Muscle of leg (tissue), 11 donors: Measurements from ENCODE around the gene PPP1R13B. TPM values are rescaled to one million over a fixed set of nuclear protein-coding genes. Genes with fewer than 3 reads are reported as not detected.

Source experiments
- DNase-seq: peaks from one replicate; pipeline ENCODE4 v3.0.0; 2013
- H3K27ac ChIP-seq: one replicate; pipeline ENCODE4 v1.5.1; 2013; ENCODE audit warnings: mild to moderate bottlenecking, low read length, control low read depth
- H3K27me3 ChIP-seq: one replicate; pipeline ENCODE4 v1.6.1; 2013; ENCODE audit warnings: low read length; ENCODE audit not compliant: control insufficient read depth, insufficient read depth
- H3K36me3 ChIP-seq: one replicate; pipeline ENCODE4 v1.6.1; 2013; ENCODE audit warnings: low read length; ENCODE audit not compliant: control insufficient read depth, insufficient read depth
- H3K4me1 ChIP-seq: one replicate; pipeline ENCODE4 v1.6.1; 2013; ENCODE audit warnings: low read length; ENCODE audit not compliant: control insufficient read depth, insufficient read depth
- H3K4me3 ChIP-seq: one replicate; pipeline ENCODE4 v1.5.1; 2013; ENCODE audit warnings: low read length, control low read depth
- H3K9me3 ChIP-seq: replicated peaks from 2 replicates; pipeline ENCODE4 v1.6.1; 2013; ENCODE audit warnings: low read depth, low read length; ENCODE audit not compliant: control insufficient read depth
- WGBS: methylation state at CpG from one replicate; pipeline ENCODE4 v1.1.5; 2013; ENCODE audit warnings: missing lambda C conversion rate; ENCODE audit not compliant: insufficient coverage; 5-methylcytosine and 5-hydroxymethylcytosine counted together
- polyA plus RNA-seq, 8 donors: library from polyadenylated mRNA; unstranded; fragments of 120-200 nt; gene quantifications; one replicate each; pipeline versions ENCODE4 v1.2.1 to v1.2.3, GENCODE V29; 2013; ENCODE audit warnings: inconsistent platforms in 1 of 8, low replicate concordance in 1 of 8; ENCODE audit not compliant: insufficient read length in 8 of 8, insufficient read depth in 1 of 8
- total RNA-seq: library from RNA; stranded (reverse); fragments of 120-200 nt; gene quantifications from one replicate; pipeline ENCODE4 v1.2.4, GENCODE V29; 2013

PPP1R13B gene
- total and polyA plus RNA-seq, 9 donors: 6.2 to 13.6 (median 9.1) TPM

- no peaks in the 10 kb centered on the region for H3K9me3 ChIP-seq
- peak; percentile 38 for DNase-seq
- H3K27me3 ChIP-seq: peaks cover 2% of the 10 kb centered on the region
- H3K27ac ChIP-seq: peak overlapping the region; percentile 67
- no peak overlapping the region for H3K4me3 ChIP-seq
- peaks cover 46% of the 10 kb centered on the region for H3K4me1 ChIP-seq
- WGBS: 62% methylated on average over 26 of the region's 31 CpGs
- H3K36me3 ChIP-seq: no peaks in the 10 kb centered on the region
Observed at GRCh38 chr14:103881268-103882201, 34.2 kb upstream of the PPP1R13B start.

- H3K36me3 ChIP-seq: no peaks in the 10 kb centered on the region
- no peaks in the 10 kb centered on the region for H3K9me3 ChIP-seq
- peaks cover 41% of the 10 kb centered on the region for H3K4me1 ChIP-seq
- WGBS: 14% methylated on average over 19 of the region's 23 CpGs
- peak; percentile 71 for DNase-seq
- no peak overlapping the region for H3K4me3 ChIP-seq
- H3K27ac ChIP-seq: peak overlapping the region; percentile 67
- peaks cover 2% of the 10 kb centered on the region for H3K27me3 ChIP-seq
Observed at GRCh38 chr14:103880348-103881267, 33.2 kb upstream of the PPP1R13B start.

- WGBS: 37% methylated on average over 30 of the region's 34 CpGs
- Histone ChIP-seq H3K36me3 (no peaks in the 10 kb centered on the region), H3K27me3 (peaks cover 1% of the 10 kb centered on the region), H3K4me3 (no peak overlapping the region), H3K9me3 (no peaks in the 10 kb centered on the region), H3K27ac (peak overlapping the region; percentile 67), H3K4me1 (peaks cover 41% of the 10 kb centered on the region)
- peak; percentile 37 for DNase-seq
Observed at GRCh38 chr14:103879570-103880347, 32.4 kb upstream of the PPP1R13B start.

- Histone ChIP-seq H3K4me3 (no peak overlapping the region), H3K4me1 (peaks cover 41% of the 10 kb centered on the region), H3K27ac (no peak overlapping the region), H3K27me3 (no peaks in the 10 kb centered on the region), H3K9me3 (no peaks in the 10 kb centered on the region), H3K36me3 (no peaks in the 10 kb centered on the region)
- DNase-seq: no peak
- 85% methylated on average over 15 of the region's 16 CpGs for WGBS
Observed at GRCh38 chr14:103879118-103879569, 31.8 kb upstream of the PPP1R13B start.

GRCh38 chr14:103878180-103878579 is 30.8 kb upstream of the PPP1R13B start:
- Histone ChIP-seq H3K4me1 (peaks cover 41% of the 10 kb centered on the region), H3K36me3 (no peaks in the 10 kb centered on the region), H3K27me3 (no peaks in the 10 kb centered on the region), H3K27ac (no peak overlapping the region), H3K9me3 (no peaks in the 10 kb centered on the region), H3K4me3 (no peak overlapping the region)
- no peak for DNase-seq
- 84% methylated on average over 7 of the region's 11 CpGs for WGBS

- H3K36me3 ChIP-seq: no peaks in the 10 kb centered on the region
- 88% methylated on average over 5 of the region's 5 CpGs for WGBS
- no peak for DNase-seq
- no peak overlapping the region for H3K27ac ChIP-seq
- peaks cover 23% of the 10 kb centered on the region for H3K4me1 ChIP-seq
- H3K27me3 ChIP-seq: no peaks in the 10 kb centered on the region
- H3K4me3 ChIP-seq: no peak overlapping the region
- H3K9me3 ChIP-seq: no peaks in the 10 kb centered on the region
Observed at GRCh38 chr14:103875010-103875409, 27.6 kb upstream of the PPP1R13B start.

- no peak for DNase-seq
- 92% methylated on average over 4 of the region's 12 CpGs for WGBS
- no peak overlapping the region for H3K27ac ChIP-seq
Observed at GRCh38 chr14:103872481-103873113, 25.2 kb upstream of the PPP1R13B start.

GRCh38 chr14:103871596-103872480 is 24.5 kb upstream of the PPP1R13B start:
- H3K4me1 ChIP-seq: peaks cover 18% of the 10 kb centered on the region
- H3K27ac ChIP-seq: no peak overlapping the region
- no peaks in the 10 kb centered on the region for H3K36me3 ChIP-seq
- WGBS: 15% methylated on average over 49 of the region's 53 CpGs
- H3K27me3 ChIP-seq: no peaks in the 10 kb centered on the region
- DNase-seq: peak; percentile 50
- no peaks in the 10 kb centered on the region for H3K9me3 ChIP-seq
- peak overlapping the region; percentile 22 for H3K4me3 ChIP-seq

More at GRCh38 chr14:103872481-103873113, 25.2 kb upstream of the PPP1R13B start:
- Histone ChIP-seq H3K36me3 (no peaks in the 10 kb centered on the region), H3K9me3 (no peaks in the 10 kb centered on the region), H3K4me1 (peaks cover 18% of the 10 kb centered on the region), H3K27me3 (no peaks in the 10 kb centered on the region), H3K4me3 (peak overlapping the region; percentile 22)
